KMS-11 (cell line): Measurements from ENCODE around the gene MLX.

ENCODE experiments used
- H2AFZ ChIP-seq: fragments of 200-600 bp; sonication (generic); 2 replicates; pipeline ENCODE4 v1.6.1; 2016; ENCODE audit warnings: antibody characterized with exemption, mixed run types, low read depth
- H3K27ac ChIP-seq: fragments of 200-600 bp; sonication (generic); 2 replicates; pipeline ENCODE4 v1.6.1; 2016; ENCODE audit warnings: mild to moderate bottlenecking, mixed run types
- H3K27me3 ChIP-seq: fragments of 200-600 bp; sonication (generic); 2 replicates; pipeline ENCODE4 v1.6.1; 2017; ENCODE audit warnings: mild to moderate bottlenecking, low read depth, mixed run types, moderate library complexity; ENCODE audit not compliant: insufficient read depth
- H3K36me3 ChIP-seq: fragments of 200-600 bp; sonication (generic); 2 replicates; pipeline ENCODE4 v1.6.1; 2017; ENCODE audit warnings: mild to moderate bottlenecking, mixed run types; ENCODE audit not compliant: insufficient read depth
- H3K4me1 ChIP-seq: fragments of 200-600 bp; sonication (generic); 2 replicates; pipeline ENCODE4 v1.6.1; 2016; ENCODE audit warnings: mild to moderate bottlenecking, low read depth, mixed run types; ENCODE audit not compliant: poor library complexity, severe bottlenecking
- H3K4me2 ChIP-seq: fragments of 200-600 bp; sonication (generic); 2 replicates; pipeline ENCODE4 v1.7.0; 2016; ENCODE audit warnings: mild to moderate bottlenecking, mixed run types
- H3K4me3 ChIP-seq: fragments of 200-600 bp; sonication (generic); IDR thresholded peaks from 2 replicates; pipeline ENCODE4 v1.6.1; 2017; ENCODE audit warnings: low read depth, low read length, mixed read lengths; ENCODE audit not compliant: insufficient read depth
- H3K79me2 ChIP-seq: fragments of 200-600 bp; sonication (generic); 2 replicates; pipeline ENCODE4 v1.6.1; 2016; ENCODE audit warnings: low read depth, mixed run types; ENCODE audit not compliant: insufficient read depth
- H3K9ac ChIP-seq: fragments of 200-600 bp; sonication (generic); 2 replicates; pipeline ENCODE4 v1.6.1; 2016; ENCODE audit warnings: mild to moderate bottlenecking, mixed run types
- H4K20me1 ChIP-seq: fragments of 200-600 bp; sonication (generic); 2 replicates; pipeline ENCODE4 v1.6.1; 2016; ENCODE audit warnings: mild to moderate bottlenecking, mixed run types; ENCODE audit not compliant: insufficient read depth
- CTCF ChIP-seq: fragments of 200-600 bp; sonication (generic); conservative IDR thresholded peaks from 2 replicates; pipeline ENCODE4 v1.6.1; 2017; ENCODE audit warnings: low read depth, mild to moderate bottlenecking, antibody characterized with exemption, low read length, moderate library complexity, mixed read lengths

Gene MLX

GRCh38 chr17:42566883-42567573 lies at the start of gene MLX:
Gene MLX (plus strand): TSS chr17:42567100. CDS start chr17:42567125, 25 bp downstream.
- TF ChIP-seq CTCF = no peak
- Histone ChIP-seq H3K27me3 (no peaks in the 10 kb centered on the region), H3K4me2 (peak within 1 kb of the TSS; percentile 69), H3K4me1 (peaks cover 62% of the 10 kb centered on the region), H3K4me3 (no peak within 1 kb of the TSS), H4K20me1 (no peaks in the 10 kb centered on the region), H3K27ac (peak within 1 kb of the TSS; percentile 27; the same call in 1 of the 2 replicates), H3K36me3 (peaks cover 8% of the 10 kb centered on the region; the same call in 1 of the 2 replicates), H3K9ac (peak within 1 kb of the TSS; percentile 41; the same call in 1 of the 2 replicates), H2AFZ (peak within 1 kb of the TSS; percentile 35), H3K79me2 (peaks cover 37% of the 10 kb centered on the region)

GRCh38 chr17:42517516-42517915 lies 49.4 kb upstream of the MLX start:
- Histone ChIP-seq H3K4me2 (no peak overlapping the region), H3K79me2 (no peaks in the 10 kb centered on the region), H3K4me3 (no peak overlapping the region)

GRCh38 chr17:42518046-42518754 lies 48.7 kb upstream of the MLX start:
- H3K27me3 ChIP-seq = no peaks in the 10 kb centered on the region
- no peak overlapping the region for H3K27ac ChIP-seq
- H3K4me2 ChIP-seq = no peak overlapping the region
- no peak overlapping the region for H2AFZ ChIP-seq
- H3K9ac ChIP-seq = no peak overlapping the region
- TF ChIP-seq CTCF = no peak
- no peaks in the 10 kb centered on the region for H3K36me3 ChIP-seq
- no peak overlapping the region for H3K4me3 ChIP-seq
- peaks cover 20% of the 10 kb centered on the region for H3K4me1 ChIP-seq
- H3K79me2 ChIP-seq = no peaks in the 10 kb centered on the region
- no peaks in the 10 kb centered on the region for H4K20me1 ChIP-seq

More at GRCh38 chr17:42517516-42517915, 49.4 kb upstream of the MLX start:
- Histone ChIP-seq H2AFZ (no peak overlapping the region), H3K27me3 (no peaks in the 10 kb centered on the region), H3K4me1 (peaks cover 20% of the 10 kb centered on the region), H3K9ac (no peak overlapping the region), H4K20me1 (no peaks in the 10 kb centered on the region), H3K27ac (no peak overlapping the region), H3K36me3 (no peaks in the 10 kb centered on the region)
- peak; percentile 98 for TF ChIP-seq CTCF

GRCh38 chr17:42518755-42519545 lies 48.0 kb upstream of the MLX start:
- no peaks in the 10 kb centered on the region for H3K27me3 ChIP-seq
- H3K27ac ChIP-seq = no peak overlapping the region
- TF ChIP-seq CTCF = no peak
- no peaks in the 10 kb centered on the region for H3K36me3 ChIP-seq
- H3K4me3 ChIP-seq = no peak overlapping the region
- H3K79me2 ChIP-seq = no peaks in the 10 kb centered on the region
- no peak overlapping the region; the same call in 1 of the 2 replicates for H3K4me2 ChIP-seq
- H4K20me1 ChIP-seq = no peaks in the 10 kb centered on the region
- H3K4me1 ChIP-seq = peaks cover 21% of the 10 kb centered on the region
- no peak overlapping the region for H3K9ac ChIP-seq
- H2AFZ ChIP-seq = no peak overlapping the region
